Measurements from ENCODE around the gene C1QL1.
A peak's percentile ranks its signal among the peaks of the same experiment; 100 is the strongest.

C1QL1 gene

GRCh38 chr17:44928136-44928535 lies 40.0 kb downstream of the C1QL1 start:
- no peak for DNase-seq

DNA sequence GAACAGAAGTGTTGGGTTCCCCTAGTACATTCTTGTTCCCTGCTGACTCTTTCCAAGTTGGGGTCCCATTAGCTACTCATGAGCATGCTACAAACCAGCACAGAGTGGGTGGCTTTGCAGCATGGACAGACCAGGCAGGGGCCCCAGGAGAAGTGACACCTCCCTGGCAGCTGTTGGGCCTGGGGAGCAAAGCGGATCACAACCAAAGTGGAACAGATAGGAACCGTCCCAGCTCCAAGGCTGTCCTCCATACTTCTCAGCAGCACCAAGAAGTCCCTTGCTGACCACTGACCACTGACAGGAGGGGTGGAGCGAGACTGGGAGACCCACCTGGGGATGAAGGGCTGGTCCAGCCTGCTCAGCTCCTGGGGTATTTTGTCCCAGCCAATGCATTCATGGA lies 40.4 kb downstream of the C1QL1 start:
- no peak for DNase-seq

GRCh38 chr17:44926821-44927525 lies 41.1 kb downstream of the C1QL1 start:
- no peak for DNase-seq

GRCh38 chr17:44925731-44926697 lies 42.1 kb downstream of the C1QL1 start:
- no peak for DNase-seq

- DNase-seq: peak; percentile 6
Observed at GRCh38 chr17:44924107-44924544, 44.0 kb downstream of the C1QL1 start.

GRCh38 chr17:44922746-44923470 lies 45.2 kb downstream of the C1QL1 start:
- no peak for DNase-seq

DNA sequence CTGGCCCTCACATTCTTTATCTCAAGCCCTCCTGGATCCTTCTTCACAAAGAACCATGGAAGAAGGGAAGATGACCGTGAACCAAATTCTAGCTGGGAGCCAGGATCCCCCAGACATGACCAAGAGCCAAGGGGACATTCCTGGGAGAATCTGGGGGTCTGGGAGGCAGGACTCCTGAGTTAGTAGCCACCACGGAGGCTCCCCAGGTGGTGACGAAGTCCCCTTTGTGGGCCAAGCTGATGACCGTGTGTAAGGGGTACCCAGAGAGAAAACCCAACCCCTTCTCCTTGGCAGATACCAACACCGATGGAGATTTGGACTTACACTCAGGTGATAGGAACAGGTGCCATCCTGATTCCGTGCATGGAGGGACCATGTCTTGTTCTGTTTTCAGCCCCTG lies 46.0 kb downstream of the C1QL1 start:
- no peak for DNase-seq

DNA sequence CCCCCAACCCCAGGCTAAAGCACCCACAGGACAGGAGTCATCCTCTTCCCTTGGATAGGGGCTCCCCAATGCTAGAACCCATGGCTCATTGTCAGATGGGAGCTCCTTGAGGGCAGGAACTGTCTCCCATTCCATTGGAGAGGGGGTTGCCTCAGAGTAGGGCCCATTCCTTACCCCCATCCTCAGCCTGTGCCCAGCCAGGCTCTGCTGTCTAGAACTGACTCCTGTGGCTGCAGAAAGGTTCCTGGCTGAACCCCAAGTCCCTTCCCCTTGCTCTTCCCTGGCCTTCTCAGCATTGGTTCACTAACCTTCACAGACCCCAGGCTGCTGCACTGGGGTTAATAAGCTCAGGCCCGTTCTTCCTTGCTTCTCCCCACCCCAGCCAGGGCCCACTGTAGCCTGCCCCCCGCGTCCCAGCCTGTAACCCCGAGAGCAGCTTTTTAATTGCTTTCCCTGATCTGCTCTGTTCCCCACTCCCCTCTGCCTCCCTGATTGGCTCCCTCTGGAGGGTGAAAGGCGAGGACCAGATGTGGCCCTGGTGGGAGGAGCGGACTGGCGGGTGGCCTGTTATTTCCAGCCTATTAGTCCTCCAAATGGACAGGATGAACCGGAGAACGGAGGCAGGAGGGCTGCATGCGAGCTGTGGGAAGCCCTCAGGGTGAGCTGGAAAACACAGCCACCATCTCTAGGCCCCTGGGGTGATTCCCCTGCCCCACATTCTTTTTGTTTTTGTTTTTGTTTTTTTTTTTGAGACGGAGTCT lies 46.8 kb downstream of the C1QL1 start:
- DNase-seq: no peak

DNA sequence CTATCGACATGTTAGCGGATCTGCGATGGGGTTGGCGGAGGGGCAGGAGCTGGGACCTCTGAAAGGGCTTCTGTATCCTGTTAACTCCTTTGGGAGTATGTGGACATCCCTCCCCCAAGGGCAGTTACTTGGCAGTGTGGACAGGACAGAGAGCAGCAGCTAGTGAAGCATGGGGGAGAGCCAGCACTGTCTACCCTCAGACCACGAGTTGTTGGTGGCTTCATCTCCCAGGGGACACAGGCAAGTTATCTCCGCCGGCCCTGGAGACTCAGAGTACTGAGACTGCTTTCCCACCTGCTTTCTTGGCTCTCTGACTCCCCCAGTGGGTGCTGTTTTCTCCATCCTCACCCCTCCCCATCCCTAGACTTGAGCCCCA lies 47.5 kb downstream of the C1QL1 start:
- DNase-seq: no peak

DNA sequence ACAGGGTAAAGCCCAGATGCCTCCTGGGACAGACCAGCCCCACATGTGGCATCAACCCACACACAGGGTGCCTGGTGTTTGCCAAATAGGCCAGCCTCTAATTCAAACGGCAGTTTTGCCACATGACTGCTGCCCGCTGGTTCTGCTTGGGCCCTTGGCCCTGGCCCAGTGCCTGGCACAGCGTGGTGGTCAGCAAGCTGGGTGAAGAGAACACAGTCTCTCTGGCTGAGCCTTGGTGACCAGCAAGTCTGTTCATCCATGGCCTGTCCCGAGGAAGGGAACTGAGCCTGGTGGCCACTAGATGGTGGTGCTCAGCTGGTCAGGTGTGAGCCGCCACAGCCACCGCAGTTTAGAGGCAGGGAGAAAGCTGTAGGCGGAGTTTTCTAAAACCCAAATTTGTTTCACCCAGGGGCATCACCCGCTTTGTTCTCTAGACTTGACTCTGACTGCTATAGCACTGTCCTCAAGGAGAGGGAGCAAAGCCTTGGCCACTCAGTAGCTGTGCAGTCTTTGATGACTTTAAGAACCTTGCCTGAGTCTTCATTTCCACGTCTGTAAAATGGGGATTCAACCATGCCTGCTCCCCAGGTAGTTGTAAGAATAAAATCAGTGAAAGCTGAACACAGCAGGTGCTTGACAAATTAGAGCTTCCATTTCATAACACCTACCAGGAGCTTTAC lies 48.1 kb downstream of the C1QL1 start:
- DNase-seq: peak; percentile 30

DNA sequence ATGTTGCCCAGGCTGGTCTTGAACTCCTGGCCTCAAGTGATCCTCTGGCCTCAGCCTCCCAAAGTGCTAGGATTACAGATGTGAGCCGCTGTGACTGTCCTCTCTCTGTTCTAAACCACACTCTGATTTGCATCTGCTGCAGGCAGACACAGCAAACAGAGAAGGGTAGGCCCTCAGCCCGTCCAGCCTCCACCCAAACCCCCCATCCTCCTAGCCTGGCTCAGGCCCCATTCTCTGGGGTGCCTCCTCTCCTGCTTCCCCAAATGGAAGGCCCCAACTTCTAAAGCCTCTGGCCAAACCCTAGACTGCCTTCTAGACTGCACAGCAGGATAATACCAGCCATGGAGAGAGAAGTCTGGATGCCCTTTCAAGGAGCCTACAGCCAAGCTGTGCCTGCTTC lies 48.7 kb downstream of the C1QL1 start:
- no peak for DNase-seq

DNA sequence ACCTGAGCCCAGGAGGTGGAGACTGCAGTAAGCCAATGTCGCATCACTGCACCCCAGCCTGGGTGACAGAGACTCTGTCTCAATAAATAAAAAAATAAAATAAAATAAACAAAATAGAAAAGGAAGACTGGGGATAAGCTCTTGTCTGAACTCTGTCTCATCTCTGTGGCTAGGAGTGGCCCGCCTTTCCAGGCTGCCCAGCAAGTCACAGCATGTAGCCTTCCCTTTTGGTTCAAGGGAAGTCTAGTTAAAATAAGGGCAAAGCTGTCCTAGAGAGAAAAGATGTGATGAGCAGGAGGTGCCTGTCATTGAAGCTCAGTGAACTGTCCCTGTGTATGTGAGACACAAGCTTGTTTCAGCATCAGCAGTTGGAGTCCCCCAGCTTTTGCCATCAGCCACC lies 50.1 kb downstream of the C1QL1 start:
- DNase-seq: no peak

DNA sequence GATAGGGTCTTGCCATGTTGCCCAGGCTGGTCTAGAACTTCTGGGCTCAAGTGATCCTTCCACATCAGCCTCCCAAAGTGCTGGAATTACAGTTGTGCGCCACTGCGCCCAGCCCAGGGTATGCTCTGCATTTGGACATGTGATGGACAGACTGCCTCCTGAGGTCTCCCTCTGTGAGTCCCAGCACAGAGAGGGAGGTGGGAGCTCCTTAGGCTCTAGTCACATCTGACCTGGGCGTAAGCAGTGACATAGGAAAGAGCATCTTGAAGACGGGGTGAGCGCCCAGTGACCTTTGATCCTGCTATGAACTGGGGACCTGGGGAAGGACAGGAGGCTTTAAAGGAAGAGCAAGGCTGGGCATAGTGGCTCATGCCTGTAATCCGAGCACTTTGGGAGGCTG lies 50.6 kb downstream of the C1QL1 start:
- no peak for DNase-seq

DNA sequence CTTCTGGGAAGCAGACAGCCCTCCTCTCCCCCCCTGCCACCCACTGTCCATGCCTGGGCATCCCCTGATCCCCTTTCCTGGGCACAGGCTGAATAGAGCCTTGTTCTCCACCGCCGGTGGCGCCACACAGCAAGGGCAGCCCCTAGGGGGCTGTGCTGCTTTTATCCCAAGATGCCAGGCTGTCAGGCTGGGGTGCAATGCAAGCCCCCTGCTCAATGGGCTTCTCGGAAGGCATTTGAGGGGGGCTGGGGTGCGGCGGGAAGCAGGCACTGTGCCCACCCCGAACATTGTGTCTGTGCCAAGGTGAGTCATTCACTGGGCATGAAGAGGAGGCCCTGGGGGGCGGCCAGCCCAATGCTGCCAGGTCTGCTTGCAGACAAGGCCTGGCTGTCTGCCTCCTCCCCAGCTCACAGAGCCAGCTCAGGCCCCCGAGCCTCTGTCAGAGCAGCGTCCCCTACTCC lies 51.3 kb downstream of the C1QL1 start:
- DNase-seq: no peak

GRCh38 chr17:44915862-44916780 lies 52.0 kb downstream of the C1QL1 start:
- no peak for DNase-seq

- no peak for DNase-seq
Observed at GRCh38 chr17:44915321-44915726, 52.8 kb downstream of the C1QL1 start, which contains the start of gene GFAP. GFAP (minus strand) TSS chr17:44915500; CDS start chr17:44915486, 14 bp downstream.

GRCh38 chr17:44914698-44915271 lies 53.3 kb downstream of the C1QL1 start:
- no peak for DNase-seq

GRCh38 chr17:44914148-44914547 lies 54.0 kb downstream of the C1QL1 start:
- no peak for DNase-seq

GRCh38 chr17:44913676-44914075 lies 54.4 kb downstream of the C1QL1 start:
- no peak for DNase-seq

Measured in NCI-H2081 treated with DMSO at 0.1 percent for 48 hours (cell line).